Esophagus muscularis mucosa (tissue), 4 donors: ENCODE data around the gene HNRNPU. TPM values are rescaled to one million over a fixed set of nuclear protein-coding genes. Genes with fewer than 3 reads are reported as not detected.

ENCODE experiments used
- DNase-seq: peaks from one replicate; pipeline ENCODE4 v3.0.0-alpha.2; 2017; ENCODE audit errors: extremely low spot score
- H3K27ac ChIP-seq, 4 donors: fragments of 200-600 bp; sonication (generic); replicated peaks in 1 of 4; 1 replicate in 3 of 4; 2 replicates in 1 of 4; pipeline ENCODE4 v1.5.1; 2016 to 2019; ENCODE audit warnings: mild to moderate bottlenecking in 1 of 4
- H3K27me3 ChIP-seq, 4 donors: fragments of 200-600 bp; sonication (generic); one replicate each; pipeline versions ENCODE4 v1.5.1 to v1.6.0; 2016 to 2019
- H3K36me3 ChIP-seq, 4 donors: fragments of 200-600 bp; sonication (generic); one replicate each; pipeline ENCODE4 v1.5.1; 2016 to 2019
- H3K4me1 ChIP-seq, 4 donors: fragments of 200-600 bp; sonication (generic); one replicate each; pipeline ENCODE4 v1.5.1; 2016 to 2019
- H3K4me3 ChIP-seq, 4 donors: fragments of 200-600 bp; sonication (generic); 1 replicate in 2 of 4; 2 replicates in 2 of 4; pipeline ENCODE4 v1.5.1; 2016 to 2019; ENCODE audit warnings: mild to moderate bottlenecking in 4 of 4, moderate library complexity in 1 of 4
- H3K9me3 ChIP-seq, 4 donors: fragments of 200-600 bp; sonication (generic); 1 replicate in 3 of 4; 2 replicates in 1 of 4; pipeline ENCODE4 v1.5.1; 2016 to 2019
- CTCF ChIP-seq, 3 experiments: fragments of 200-600 bp in 2 of 3; fragments of 450-650 bp in 1 of 3; sonication (generic) in 2 of 3; IDR thresholded peaks; one replicate each; pipeline ENCODE4 v1.5.1; 2017 to 2019; ENCODE audit warnings: antibody characterized with exemption in 3 of 3, mild to moderate bottlenecking in 2 of 3, moderate library complexity in 1 of 3
- EP300 ChIP-seq: sonication (generic); formaldehyde crosslinking; IDR thresholded peaks from one replicate; pipeline ENCODE4 v1.6.1; 2017; ENCODE audit warnings: antibody characterized with exemption
- POLR2A ChIP-seq: fragments of 450-650 bp; IDR thresholded peaks from one replicate; pipeline ENCODE4 v1.6.1; 2017; ENCODE audit warnings: antibody characterized with exemption, moderate library complexity, mild to moderate bottlenecking, low read depth
- POLR2AphosphoS5 ChIP-seq, 2 donors: sonication (generic); formaldehyde crosslinking; IDR thresholded peaks; one replicate each; pipeline ENCODE4 v1.6.1; 2017; ENCODE audit warnings: antibody characterized with exemption in 2 of 2
- WGBS: methylation state at CpG from one replicate; pipeline ENCODE4 v1.1.5; 2018; 5-methylcytosine and 5-hydroxymethylcytosine counted together
- intact Hi-C: fragments of 100-400 bp; cut with DNase I; formaldehyde crosslinking; loops from one replicate; pipeline ENCODE4 v1.15.1; 2023
- total RNA-seq, 4 donors: library from RNA; depleted of rRNA; stranded (reverse); fragments of >200 nt; gene quantifications; one replicate each; pipeline versions ENCODE4 v1.1.0 to v1.2.1, GENCODE V29; 2016

The HNRNPU gene
- total RNA-seq, 4 donors from 2014 or later, result 255 to 306 (median 279) TPM

GRCh38 chr1:244897476-244898254, 33.3 kb upstream of the HNRNPU start:
- intact Hi-C loops, result no loop called here
- Histone ChIP-seq H3K27me3 (no peaks in the 10 kb centered on the region), H3K4me1 (peaks cover 0 to 4% (median 2%) of the 10 kb centered on the region in 4 donors), H3K4me3 (no peak overlapping the region), H3K36me3 (no peaks in the 10 kb centered on the region), H3K27ac (no peak overlapping the region), H3K9me3 (no peaks in the 10 kb centered on the region)
- TF ChIP-seq EP300, result no peak
- TF ChIP-seq POLR2A, result no peak
- TF ChIP-seq CTCF (IDR thresholded peaks at IDR 0.05), result no peak
- no peak for TF ChIP-seq POLR2AphosphoS5 (IDR thresholded peaks at IDR 0.05)
- no peak for DNase-seq
- WGBS, result 78% methylated on average over 15 of the region's 15 CpGs

- no peak for TF ChIP-seq POLR2A
- no peak for TF ChIP-seq EP300
- TF ChIP-seq POLR2AphosphoS5 (IDR thresholded peaks at IDR 0.05), result no peak
- TF ChIP-seq CTCF (IDR thresholded peaks at IDR 0.05), result no peak
- Histone ChIP-seq H3K4me1 (peaks cover 0 to 4% (median 2%) of the 10 kb centered on the region in 4 donors), H3K36me3 (no peaks in the 10 kb centered on the region), H3K9me3 (no peaks in the 10 kb centered on the region), H3K27me3 (no peaks in the 10 kb centered on the region), H3K27ac (no peak overlapping the region), H3K4me3 (no peak overlapping the region)
- WGBS, result 64% methylated on average over 3 of the region's 3 CpGs
- no peak for DNase-seq
- intact Hi-C loops, result no loop called here
Measured at GRCh38 chr1:244896550-244896949, 32.2 kb upstream of the HNRNPU start.

GRCh38 chr1:244893836-244894235, 29.5 kb upstream of the HNRNPU start:
- 97% methylated on average over 7 of the region's 7 CpGs for WGBS
- Histone ChIP-seq H3K36me3 (no peaks in the 10 kb centered on the region), H3K4me3 (no peak overlapping the region), H3K4me1 (no peaks in the 10 kb centered on the region), H3K9me3 (no peaks in the 10 kb centered on the region), H3K27me3 (no peaks in the 10 kb centered on the region), H3K27ac (no peak overlapping the region)
- no peak for DNase-seq
- no peak for TF ChIP-seq EP300
- TF ChIP-seq CTCF (IDR thresholded peaks at IDR 0.05), result no peak
- TF ChIP-seq POLR2AphosphoS5 (IDR thresholded peaks at IDR 0.05), result no peak
- no peak for TF ChIP-seq POLR2A
- intact Hi-C loops, result no loop called here

GRCh38 chr1:244887281-244887680, 22.9 kb upstream of the HNRNPU start:
- intact Hi-C loops, result no loop called here
- Histone ChIP-seq H3K4me3 (no peak overlapping the region), H3K9me3 (no peaks in the 10 kb centered on the region), H3K27ac (no peak overlapping the region), H3K36me3 (no peaks in the 10 kb centered on the region), H3K4me1 (no peaks in the 10 kb centered on the region), H3K27me3 (no peaks in the 10 kb centered on the region)
- TF ChIP-seq EP300 (no peak), POLR2A (no peak), POLR2AphosphoS5 (IDR thresholded peaks at IDR 0.05) (no peak), CTCF (IDR thresholded peaks at IDR 0.05) (no peak)
- 95% methylated on average over 4 of the region's 4 CpGs for WGBS
- DNase-seq, result no peak
